ENCODE measurements around the gene CPED1.

Gene CPED1

GRCh38 chr7:120996988-120997345 is 8.5 kb downstream of the CPED1 start:
- no peak for FAIRE-seq
- DNase-seq (ENCODE audit: insufficient read length, low spot score), result no peak
- no peak for TF ChIP-seq CTCF (IDR thresholded peaks at IDR 0.05; ENCODE audit: insufficient read depth, missing control alignments)

DNA sequence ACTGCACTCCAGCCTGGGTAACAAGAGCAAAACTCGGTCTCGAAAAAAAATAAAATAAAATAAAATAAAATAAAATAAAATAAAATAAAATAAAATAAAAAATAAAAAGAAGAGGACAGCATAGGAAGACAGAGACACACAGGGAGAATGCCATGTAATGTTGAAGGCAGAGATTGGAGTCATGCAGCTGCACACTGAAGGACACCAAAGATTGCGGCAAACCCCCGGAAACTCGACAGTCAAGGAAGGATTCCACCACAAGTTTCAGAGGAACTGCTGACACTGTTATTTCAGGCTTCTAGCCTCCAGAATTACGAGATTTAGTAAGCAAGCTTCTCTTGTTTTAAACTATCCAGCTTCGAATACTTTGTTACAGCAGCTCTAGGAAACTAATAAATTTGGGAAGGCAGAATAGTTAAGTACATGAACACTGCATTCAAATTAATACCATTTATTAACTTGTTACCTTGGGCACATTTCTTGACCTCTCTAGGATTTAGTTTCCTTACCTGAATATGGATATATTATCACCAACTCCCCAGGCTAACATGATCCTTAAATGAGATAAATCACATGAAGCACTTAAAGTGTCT is 9.5 kb downstream of the CPED1 start:
- FAIRE-seq (no peak), DNase-seq (ENCODE audit: insufficient read length, low spot score) (no peak)
- TF ChIP-seq CTCF (IDR thresholded peaks at IDR 0.05; ENCODE audit: insufficient read depth, missing control alignments), result no peak

DNA sequence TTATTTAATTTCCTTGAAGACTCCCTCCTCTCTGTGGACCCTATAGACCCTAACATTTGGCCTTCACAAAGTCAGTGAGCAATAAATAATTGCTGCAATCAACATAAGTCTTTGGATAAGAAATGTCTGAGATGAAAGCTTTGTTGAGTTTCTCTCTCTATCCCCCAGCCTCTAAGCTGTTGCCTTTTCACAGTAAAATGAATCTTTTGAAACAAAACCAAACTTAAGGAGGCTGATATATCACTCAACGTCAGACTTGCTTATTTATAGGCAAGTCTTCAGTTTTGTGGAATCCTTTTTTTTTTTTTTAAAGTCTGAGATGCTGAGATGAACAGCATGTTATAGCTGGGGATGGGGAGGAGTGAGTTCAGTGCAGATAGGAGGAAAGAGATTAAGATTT is 10.0 kb downstream of the CPED1 start:
- no peak for FAIRE-seq
- no peak for DNase-seq (ENCODE audit: insufficient read length, low spot score)
- TF ChIP-seq CTCF (IDR thresholded peaks at IDR 0.05; ENCODE audit: insufficient read depth, missing control alignments), result no peak

GRCh38 chr7:120998996-120999565 is 10.6 kb downstream of the CPED1 start:
- no peak for DNase-seq (ENCODE audit: insufficient read length, low spot score)
- FAIRE-seq, result no peak
- TF ChIP-seq CTCF (IDR thresholded peaks at IDR 0.05; ENCODE audit: insufficient read depth, missing control alignments), result no peak

DNA sequence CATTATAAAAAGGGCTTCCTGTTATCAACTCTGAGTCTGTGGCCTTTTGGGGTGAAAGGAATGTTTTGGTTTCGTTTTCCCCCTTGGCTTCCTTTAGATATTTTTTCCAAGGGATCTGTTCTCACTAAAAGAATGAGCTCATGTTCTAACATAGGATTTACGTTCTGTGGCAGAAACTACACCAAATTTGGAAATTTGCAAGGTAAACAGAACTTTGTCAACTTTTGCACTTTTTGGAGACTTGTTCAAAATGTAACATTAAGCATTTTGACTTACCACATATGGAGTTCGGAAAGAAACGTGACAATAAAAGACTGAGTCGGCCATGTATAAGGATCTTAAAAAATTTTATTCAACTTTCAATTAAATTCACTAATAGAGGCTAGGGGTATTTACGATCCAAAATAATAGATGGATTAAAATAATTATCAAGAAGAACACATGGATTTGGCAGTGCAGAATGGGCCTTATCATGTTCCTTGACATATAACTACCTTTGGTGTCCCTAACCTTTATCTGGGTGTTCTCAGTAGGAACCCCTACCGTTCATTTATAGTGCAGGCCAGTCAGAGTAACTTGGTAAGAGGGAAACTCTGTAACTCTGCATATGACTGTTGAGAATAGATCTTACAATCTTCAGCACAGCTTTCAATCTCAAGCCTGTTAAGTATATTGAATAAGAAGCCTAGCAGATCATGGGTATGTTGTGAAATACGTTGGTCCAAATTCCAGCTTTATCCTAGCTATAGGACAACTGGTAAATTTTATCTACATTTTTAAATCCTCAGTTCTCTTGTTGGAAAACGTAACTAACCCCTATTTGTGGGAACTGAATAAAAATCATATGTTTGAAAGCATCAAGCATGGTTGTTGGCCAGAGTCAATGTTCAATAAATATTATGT is 11.8 kb downstream of the CPED1 start:
- no peak for TF ChIP-seq CTCF (IDR thresholded peaks at IDR 0.05; ENCODE audit: insufficient read depth, missing control alignments)
- no peak for DNase-seq (ENCODE audit: insufficient read length, low spot score)
- FAIRE-seq, result no peak

GRCh38 chr7:121001234-121001906 is 12.9 kb downstream of the CPED1 start:
- FAIRE-seq (no peak), DNase-seq (ENCODE audit: insufficient read length, low spot score) (no peak)
- TF ChIP-seq CTCF (IDR thresholded peaks at IDR 0.05; ENCODE audit: insufficient read depth, missing control alignments), result no peak
